NK-92 (cell line): Measurements from ENCODE around the gene PADI2.

Source experiments
- DNase-seq: peaks from one replicate; lab custom pipeline; 2025; ENCODE audit not compliant: unreplicated experiment; lab: John Stamatoyannopoulos, UW

Gene PADI2

GRCh38 chr1:17140279-17140678 is 21.0 kb upstream of the PADI2 start:
- DNase-seq, result no peak

- no peak for DNase-seq
Measured at GRCh38 chr1:17139637-17140036, 20.4 kb upstream of the PADI2 start.

GRCh38 chr1:17137441-17137840 is 18.2 kb upstream of the PADI2 start:
- DNase-seq, result no peak

- no peak for DNase-seq
Measured at GRCh38 chr1:17136936-17137335, 17.7 kb upstream of the PADI2 start.

GRCh38 chr1:17136145-17136544 is 16.9 kb upstream of the PADI2 start:
- DNase-seq, result no peak

GRCh38 chr1:17135530-17135929 is 16.3 kb upstream of the PADI2 start:
- no peak for DNase-seq

GRCh38 chr1:17134724-17135123 is 15.5 kb upstream of the PADI2 start:
- DNase-seq, result no peak

- DNase-seq, result no peak
Measured at GRCh38 chr1:17134034-17134433, 14.8 kb upstream of the PADI2 start.

- no peak for DNase-seq
Measured at GRCh38 chr1:17130138-17130635, 10.9 kb upstream of the PADI2 start.

- DNase-seq, result no peak
Measured at GRCh38 chr1:17128361-17128760, 9.1 kb upstream of the PADI2 start.

GRCh38 chr1:17125756-17126237 is 6.5 kb upstream of the PADI2 start:
- DNase-seq, result no peak

- no peak for DNase-seq
Measured at GRCh38 chr1:17123196-17124045, 4.2 kb upstream of the PADI2 start.

- DNase-seq, result no peak
Measured at GRCh38 chr1:17122521-17123164, 3.4 kb upstream of the PADI2 start.

- no peak for DNase-seq
Measured at GRCh38 chr1:17121881-17122280, 2.6 kb upstream of the PADI2 start.

- DNase-seq, result no peak
Measured at GRCh38 chr1:17120962-17121837, 1.9 kb upstream of the PADI2 start.

- no peak for DNase-seq
Measured at GRCh38 chr1:17120481-17120877, 1.2 kb upstream of the PADI2 start.

- DNase-seq, result no peak
Measured at GRCh38 chr1:17119773-17120480, 676 bp upstream of the PADI2 start.

- DNase-seq, result no peak
Measured at GRCh38 chr1:17118706-17119075, 560 bp downstream of the PADI2 start.

- DNase-seq, result no peak
Measured at GRCh38 chr1:17118268-17118667, 983 bp downstream of the PADI2 start.

- no peak for DNase-seq
Measured at GRCh38 chr1:17117451-17118265, 1.6 kb downstream of the PADI2 start.
